OCI-LY7 (cell line): ENCODE measurements around the gene LAMA1.

Experiments used
- CTCF ChIP-seq: fragments of 200-600 bp; sonication (generic); conservative IDR thresholded peaks from 2 replicates; pipeline ENCODE4 v1.5.1; 2014; ENCODE audit warnings: mild to moderate bottlenecking, antibody characterized with exemption, low read length, moderate library complexity, mixed read lengths
- EZH2phosphoT487 ChIP-seq: fragments of 200-600 bp; sonication (generic); IDR thresholded peaks from 2 replicates; pipeline ENCODE4 v1.6.1; 2018; ENCODE audit warnings: low read depth, borderline replicate concordance, mild to moderate bottlenecking, mixed run types, antibody characterized with exemption, low read length, moderate library complexity, mixed read lengths

GRCh38 chr18:6891788-6892187 lies 225.8 kb downstream of the LAMA1 start:
- no peak for TF ChIP-seq CTCF
- TF ChIP-seq EZH2phosphoT487, result no peak
